WTC11 (cell line): ENCODE results near the gene PDE6G. TPM values are rescaled to one million over a fixed set of nuclear protein-coding genes. Genes with fewer than 3 reads are reported as not detected.
A peak's percentile ranks its signal among the peaks of the same experiment; 100 is the strongest.

Experiments used
- IRF2 ChIP-seq: sonication (generic); formaldehyde crosslinking; IDR thresholded peaks from 2 replicates; pipeline ENCODE4 v1.8.0; 2022; ENCODE audit warnings: low read depth, missing genetic modification reagents, borderline replicate concordance
- JUN ChIP-seq: sonication (generic); formaldehyde crosslinking; IDR thresholded peaks from 2 replicates; pipeline ENCODE4 v1.8.0; 2023; ENCODE audit warnings: mild to moderate bottlenecking, missing genetic modification reagents
- KAT7 ChIP-seq: sonication (generic); formaldehyde crosslinking; IDR thresholded peaks from 2 replicates; pipeline ENCODE4 v1.8.1; 2023; ENCODE audit warnings: missing genetic modification reagents, mild to moderate bottlenecking, borderline replicate concordance
- MXD4 ChIP-seq: fragments of 250-450 bp; sonication (Bioruptor Pico); IDR thresholded peaks from 2 replicates; pipeline ENCODE4 v1.8.0; 2021; ENCODE audit warnings: mild to moderate bottlenecking, moderate library complexity, borderline replicate concordance
- NFATC4 ChIP-seq: fragments of 250-450 bp; sonication (Bioruptor Pico); IDR thresholded peaks from 2 replicates; pipeline ENCODE4 v1.9.0; 2021; ENCODE audit warnings: mild to moderate bottlenecking
- RORB ChIP-seq: fragments of 250-450 bp; sonication (Bioruptor Pico); IDR thresholded peaks from 2 replicates; pipeline ENCODE4 v1.9.0; 2021; ENCODE audit warnings: mild to moderate bottlenecking
- TEAD4 ChIP-seq: sonication (generic); formaldehyde crosslinking; IDR thresholded peaks from 2 replicates; pipeline ENCODE4 v1.8.0; 2022; ENCODE audit warnings: mild to moderate bottlenecking, missing genetic modification reagents
- ZNF219 ChIP-seq: sonication (generic); formaldehyde crosslinking; IDR thresholded peaks from 2 replicates; pipeline ENCODE4 v1.8.0; 2023; ENCODE audit warnings: missing genetic modification reagents, mild to moderate bottlenecking, borderline replicate concordance
- ZNF671 ChIP-seq: fragments of 250-450 bp; sonication (Bioruptor Pico); IDR thresholded peaks from 2 replicates; pipeline ENCODE4 v1.8.0; 2021; ENCODE audit warnings: mild to moderate bottlenecking
- total RNA-seq: library from RNA; stranded (reverse); gene quantifications from 3 replicates; pipeline ENCODE4 v1.2.3, GENCODE V29; 2021
- TF ChIP-seq, protein P1 (sequence below): sonication (generic); formaldehyde crosslinking; conservative IDR thresholded peaks from 2 replicates; pipeline ENCODE4 v1.8.1; 2023; ENCODE audit warnings: mild to moderate bottlenecking, low read depth, missing genetic modification reagents, moderate library complexity
- TF ChIP-seq, protein P2 (sequence below): sonication (generic); formaldehyde crosslinking; IDR thresholded peaks from 2 replicates; pipeline ENCODE4 v1.8.1; 2022; ENCODE audit warnings: missing genetic modification reagents, borderline replicate concordance
- TF ChIP-seq, protein P3 (sequence below): sonication (generic); formaldehyde crosslinking; IDR thresholded peaks from 2 replicates; pipeline ENCODE4 v1.8.1; 2023; ENCODE audit warnings: mild to moderate bottlenecking, missing genetic modification reagents
- TF ChIP-seq, protein P4 (sequence below): sonication (generic); formaldehyde crosslinking; IDR thresholded peaks from 2 replicates; pipeline ENCODE4 v1.8.1; 2023; ENCODE audit warnings: mild to moderate bottlenecking, missing genetic modification reagents, moderate library complexity
- TF ChIP-seq, protein P5 (sequence below): fragments of 200-600 bp; IDR thresholded peaks from 2 replicates; pipeline ENCODE4 v1.8.0; 2022; ENCODE audit warnings: antibody characterized with exemption
- TF ChIP-seq, protein P6 (sequence below): sonication (generic); formaldehyde crosslinking; IDR thresholded peaks from 2 replicates; pipeline ENCODE4 v1.8.0; 2023; ENCODE audit warnings: missing genetic modification reagents
- TF ChIP-seq, protein P7 (sequence below): sonication (generic); formaldehyde crosslinking; IDR thresholded peaks from 2 replicates; pipeline ENCODE4 v1.8.1; 2022; ENCODE audit warnings: mild to moderate bottlenecking, moderate library complexity, missing genetic modification reagents
- TF ChIP-seq, protein P8 (sequence below): sonication (generic); formaldehyde crosslinking; IDR thresholded peaks from 2 replicates; pipeline ENCODE4 v1.8.1; 2022; ENCODE audit warnings: low read depth, missing genetic modification reagents, borderline replicate concordance

PDE6G gene
- total RNA-seq, 1 experiment from 2014 or later = 4.4 TPM

DNA sequence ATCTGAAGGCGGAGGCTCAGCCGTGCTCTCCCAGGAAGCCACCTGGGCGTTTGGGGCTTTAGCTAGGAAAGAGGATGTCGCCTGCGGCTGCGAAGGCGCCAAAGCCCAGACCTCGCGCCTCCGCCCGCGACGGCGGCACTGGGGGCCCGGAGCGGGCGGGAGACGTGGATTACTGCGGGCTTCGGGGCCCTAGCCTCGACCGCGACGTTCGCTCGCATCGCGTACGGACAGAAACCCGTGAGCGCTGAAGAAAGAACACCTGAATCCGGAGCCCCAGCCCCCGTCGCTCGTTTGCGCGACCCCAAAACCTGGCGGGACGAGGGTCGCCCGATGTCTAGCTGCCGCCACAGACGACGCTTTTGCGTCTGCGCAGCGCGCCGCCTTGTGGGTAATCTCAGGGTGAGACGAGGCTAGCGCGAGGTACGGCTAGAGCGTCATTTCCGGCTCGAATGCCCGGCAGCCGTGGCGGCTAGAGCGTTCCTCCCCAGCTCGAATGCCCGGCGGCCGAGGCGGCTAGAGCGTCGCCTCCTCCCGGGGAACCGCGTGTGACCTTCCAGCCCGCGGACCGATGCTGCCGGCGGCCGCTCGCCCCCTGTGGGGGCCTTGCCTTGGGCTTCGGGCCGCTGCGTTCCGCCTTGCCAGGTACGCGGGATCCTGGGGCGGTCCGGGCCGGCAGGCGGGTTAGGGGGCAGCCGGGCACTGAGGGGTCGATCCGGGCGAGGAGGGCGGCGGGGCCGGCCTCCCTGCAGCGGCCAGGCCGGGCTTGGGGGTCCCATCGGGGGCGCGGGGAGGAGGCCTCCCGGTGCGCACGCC lies 46.8 kb upstream of the PDE6G start, which contains the start of gene MRPL12 (continued):
- TF ChIP-seq, protein P1, sequence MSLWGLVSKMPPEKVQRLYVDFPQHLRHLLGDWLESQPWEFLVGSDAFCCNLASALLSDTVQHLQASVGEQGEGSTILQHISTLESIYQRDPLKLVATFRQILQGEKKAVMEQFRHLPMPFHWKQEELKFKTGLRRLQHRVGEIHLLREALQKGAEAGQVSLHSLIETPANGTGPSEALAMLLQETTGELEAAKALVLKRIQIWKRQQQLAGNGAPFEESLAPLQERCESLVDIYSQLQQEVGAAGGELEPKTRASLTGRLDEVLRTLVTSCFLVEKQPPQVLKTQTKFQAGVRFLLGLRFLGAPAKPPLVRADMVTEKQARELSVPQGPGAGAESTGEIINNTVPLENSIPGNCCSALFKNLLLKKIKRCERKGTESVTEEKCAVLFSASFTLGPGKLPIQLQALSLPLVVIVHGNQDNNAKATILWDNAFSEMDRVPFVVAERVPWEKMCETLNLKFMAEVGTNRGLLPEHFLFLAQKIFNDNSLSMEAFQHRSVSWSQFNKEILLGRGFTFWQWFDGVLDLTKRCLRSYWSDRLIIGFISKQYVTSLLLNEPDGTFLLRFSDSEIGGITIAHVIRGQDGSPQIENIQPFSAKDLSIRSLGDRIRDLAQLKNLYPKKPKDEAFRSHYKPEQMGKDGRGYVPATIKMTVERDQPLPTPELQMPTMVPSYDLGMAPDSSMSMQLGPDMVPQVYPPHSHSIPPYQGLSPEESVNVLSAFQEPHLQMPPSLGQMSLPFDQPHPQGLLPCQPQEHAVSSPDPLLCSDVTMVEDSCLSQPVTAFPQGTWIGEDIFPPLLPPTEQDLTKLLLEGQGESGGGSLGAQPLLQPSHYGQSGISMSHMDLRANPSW (CRISPR knock-in tag) = no peak
- TF ChIP-seq MXD4 (CRISPR knock-in tag) = no peak
- TF ChIP-seq, protein P2, sequence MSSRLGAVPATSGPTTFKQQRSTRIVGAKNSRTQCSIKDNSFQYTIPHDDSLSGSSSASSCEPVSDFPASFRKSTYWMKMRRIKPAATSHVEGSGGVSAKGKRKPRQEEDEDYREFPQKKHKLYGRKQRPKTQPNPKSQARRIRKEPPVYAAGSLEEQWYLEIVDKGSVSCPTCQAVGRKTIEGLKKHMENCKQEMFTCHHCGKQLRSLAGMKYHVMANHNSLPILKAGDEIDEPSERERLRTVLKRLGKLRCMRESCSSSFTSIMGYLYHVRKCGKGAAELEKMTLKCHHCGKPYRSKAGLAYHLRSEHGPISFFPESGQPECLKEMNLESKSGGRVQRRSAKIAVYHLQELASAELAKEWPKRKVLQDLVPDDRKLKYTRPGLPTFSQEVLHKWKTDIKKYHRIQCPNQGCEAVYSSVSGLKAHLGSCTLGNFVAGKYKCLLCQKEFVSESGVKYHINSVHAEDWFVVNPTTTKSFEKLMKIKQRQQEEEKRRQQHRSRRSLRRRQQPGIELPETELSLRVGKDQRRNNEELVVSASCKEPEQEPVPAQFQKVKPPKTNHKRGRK = no peak
- TF ChIP-seq, protein P3, sequence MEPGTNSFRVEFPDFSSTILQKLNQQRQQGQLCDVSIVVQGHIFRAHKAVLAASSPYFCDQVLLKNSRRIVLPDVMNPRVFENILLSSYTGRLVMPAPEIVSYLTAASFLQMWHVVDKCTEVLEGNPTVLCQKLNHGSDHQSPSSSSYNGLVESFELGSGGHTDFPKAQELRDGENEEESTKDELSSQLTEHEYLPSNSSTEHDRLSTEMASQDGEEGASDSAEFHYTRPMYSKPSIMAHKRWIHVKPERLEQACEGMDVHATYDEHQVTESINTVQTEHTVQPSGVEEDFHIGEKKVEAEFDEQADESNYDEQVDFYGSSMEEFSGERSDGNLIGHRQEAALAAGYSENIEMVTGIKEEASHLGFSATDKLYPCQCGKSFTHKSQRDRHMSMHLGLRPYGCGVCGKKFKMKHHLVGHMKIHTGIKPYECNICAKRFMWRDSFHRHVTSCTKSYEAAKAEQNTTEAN (CRISPR knock-in tag) = 0 out of 2 replicates have a peak, but pooled peaks have one; percentile 70
- TF ChIP-seq RORB (CRISPR knock-in tag) = no peak
- no peak for TF ChIP-seq JUN (CRISPR knock-in tag)
- no peak for TF ChIP-seq ZNF671 (CRISPR knock-in tag)
- peak; percentile 51; the same call in 1 of the 2 replicates for TF ChIP-seq ZNF219 (CRISPR knock-in tag)
- TF ChIP-seq IRF2 (CRISPR knock-in tag) = no peak
- TF ChIP-seq, protein P4, sequence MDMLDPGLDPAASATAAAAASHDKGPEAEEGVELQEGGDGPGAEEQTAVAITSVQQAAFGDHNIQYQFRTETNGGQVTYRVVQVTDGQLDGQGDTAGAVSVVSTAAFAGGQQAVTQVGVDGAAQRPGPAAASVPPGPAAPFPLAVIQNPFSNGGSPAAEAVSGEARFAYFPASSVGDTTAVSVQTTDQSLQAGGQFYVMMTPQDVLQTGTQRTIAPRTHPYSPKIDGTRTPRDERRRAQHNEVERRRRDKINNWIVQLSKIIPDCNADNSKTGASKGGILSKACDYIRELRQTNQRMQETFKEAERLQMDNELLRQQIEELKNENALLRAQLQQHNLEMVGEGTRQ (CRISPR knock-in tag) = peak; percentile 52; the same call in 1 of the 2 replicates
- no peak; the same call in 1 of the 2 replicates for TF ChIP-seq KAT7
- TF ChIP-seq NFATC4 (CRISPR knock-in tag) = no peak
- TF ChIP-seq, protein P5, sequence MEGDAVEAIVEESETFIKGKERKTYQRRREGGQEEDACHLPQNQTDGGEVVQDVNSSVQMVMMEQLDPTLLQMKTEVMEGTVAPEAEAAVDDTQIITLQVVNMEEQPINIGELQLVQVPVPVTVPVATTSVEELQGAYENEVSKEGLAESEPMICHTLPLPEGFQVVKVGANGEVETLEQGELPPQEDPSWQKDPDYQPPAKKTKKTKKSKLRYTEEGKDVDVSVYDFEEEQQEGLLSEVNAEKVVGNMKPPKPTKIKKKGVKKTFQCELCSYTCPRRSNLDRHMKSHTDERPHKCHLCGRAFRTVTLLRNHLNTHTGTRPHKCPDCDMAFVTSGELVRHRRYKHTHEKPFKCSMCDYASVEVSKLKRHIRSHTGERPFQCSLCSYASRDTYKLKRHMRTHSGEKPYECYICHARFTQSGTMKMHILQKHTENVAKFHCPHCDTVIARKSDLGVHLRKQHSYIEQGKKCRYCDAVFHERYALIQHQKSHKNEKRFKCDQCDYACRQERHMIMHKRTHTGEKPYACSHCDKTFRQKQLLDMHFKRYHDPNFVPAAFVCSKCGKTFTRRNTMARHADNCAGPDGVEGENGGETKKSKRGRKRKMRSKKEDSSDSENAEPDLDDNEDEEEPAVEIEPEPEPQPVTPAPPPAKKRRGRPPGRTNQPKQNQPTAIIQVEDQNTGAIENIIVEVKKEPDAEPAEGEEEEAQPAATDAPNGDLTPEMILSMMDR = peak; percentile 28; the same call in 1 of the 2 replicates
- no peak; the same call in 1 of the 2 replicates for TF ChIP-seq TEAD4 (CRISPR knock-in tag)
- TF ChIP-seq, protein P6, sequence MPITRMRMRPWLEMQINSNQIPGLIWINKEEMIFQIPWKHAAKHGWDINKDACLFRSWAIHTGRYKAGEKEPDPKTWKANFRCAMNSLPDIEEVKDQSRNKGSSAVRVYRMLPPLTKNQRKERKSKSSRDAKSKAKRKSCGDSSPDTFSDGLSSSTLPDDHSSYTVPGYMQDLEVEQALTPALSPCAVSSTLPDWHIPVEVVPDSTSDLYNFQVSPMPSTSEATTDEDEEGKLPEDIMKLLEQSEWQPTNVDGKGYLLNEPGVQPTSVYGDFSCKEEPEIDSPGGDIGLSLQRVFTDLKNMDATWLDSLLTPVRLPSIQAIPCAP (CRISPR knock-in tag) = no peak
- TF ChIP-seq, protein P7, sequence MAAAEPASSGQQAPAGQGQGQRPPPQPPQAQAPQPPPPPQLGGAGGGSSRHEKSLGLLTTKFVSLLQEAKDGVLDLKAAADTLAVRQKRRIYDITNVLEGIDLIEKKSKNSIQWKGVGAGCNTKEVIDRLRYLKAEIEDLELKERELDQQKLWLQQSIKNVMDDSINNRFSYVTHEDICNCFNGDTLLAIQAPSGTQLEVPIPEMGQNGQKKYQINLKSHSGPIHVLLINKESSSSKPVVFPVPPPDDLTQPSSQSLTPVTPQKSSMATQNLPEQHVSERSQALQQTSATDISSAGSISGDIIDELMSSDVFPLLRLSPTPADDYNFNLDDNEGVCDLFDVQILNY (CRISPR knock-in tag) = peak; percentile 48; the same call in 1 of the 2 replicates
- TF ChIP-seq, protein P8, sequence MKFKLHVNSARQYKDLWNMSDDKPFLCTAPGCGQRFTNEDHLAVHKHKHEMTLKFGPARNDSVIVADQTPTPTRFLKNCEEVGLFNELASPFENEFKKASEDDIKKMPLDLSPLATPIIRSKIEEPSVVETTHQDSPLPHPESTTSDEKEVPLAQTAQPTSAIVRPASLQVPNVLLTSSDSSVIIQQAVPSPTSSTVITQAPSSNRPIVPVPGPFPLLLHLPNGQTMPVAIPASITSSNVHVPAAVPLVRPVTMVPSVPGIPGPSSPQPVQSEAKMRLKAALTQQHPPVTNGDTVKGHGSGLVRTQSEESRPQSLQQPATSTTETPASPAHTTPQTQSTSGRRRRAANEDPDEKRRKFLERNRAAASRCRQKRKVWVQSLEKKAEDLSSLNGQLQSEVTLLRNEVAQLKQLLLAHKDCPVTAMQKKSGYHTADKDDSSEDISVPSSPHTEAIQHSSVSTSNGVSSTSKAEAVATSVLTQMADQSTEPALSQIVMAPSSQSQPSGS (CRISPR knock-in tag) = no peak
